Thyroid gland (tissue), 4 donors: ENCODE results near the gene PLXND1.
"Not testable (repeated sequence)": the region's sequence is repeated elsewhere in the genome, so short reads cannot be mapped to it uniquely, and the experiment has no call there.

Experiments
- CTCF ChIP-seq, 6 experiments: fragments of 200-600 bp in 3 of 6; fragments of 450-650 bp in 3 of 6; sonication (generic) in 3 of 6; IDR thresholded peaks; one replicate each; pipeline ENCODE4 v1.5.1; 2016 to 2019; ENCODE audit warnings: antibody characterized with exemption in 6 of 6, mild to moderate bottlenecking in 2 of 6, inconsistent platforms in 1 of 6, moderate library complexity in 1 of 6
- POLR2A ChIP-seq, 2 donors: fragments of 450-650 bp; IDR thresholded peaks; one replicate each; pipeline ENCODE4 v1.6.1; 2017; ENCODE audit warnings: antibody characterized with exemption in 2 of 2, mild to moderate bottlenecking in 2 of 2, moderate library complexity in 1 of 2

DNA sequence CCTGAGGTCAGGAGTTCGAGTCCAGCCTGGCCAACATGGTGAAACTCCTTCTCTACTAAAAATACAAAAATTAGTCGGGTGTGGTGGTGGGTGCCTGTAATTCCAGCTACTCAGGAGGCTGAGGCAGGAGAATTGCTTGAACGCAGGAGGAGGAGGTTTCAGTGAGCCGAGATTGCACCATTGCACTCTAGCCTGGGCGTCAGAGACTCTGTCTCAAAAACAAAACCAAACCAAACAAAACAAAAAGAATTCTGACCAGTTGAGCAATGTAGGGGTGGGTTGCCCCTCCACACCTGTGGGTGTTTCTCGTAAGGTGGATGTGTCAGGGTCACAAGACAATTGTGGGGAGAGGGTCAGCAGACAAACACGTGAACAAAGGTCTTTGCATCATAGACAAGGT, 34.5 kb upstream of the PLXND1 start:
- not testable (repeated sequence) for TF ChIP-seq POLR2A, CTCF (IDR thresholded peaks at IDR 0.05)
